Neural progenitor cell (in vitro differentiated cells): Measurements from ENCODE around the gene SLC4A4. TPM values are rescaled to one million over a fixed set of nuclear protein-coding genes. Genes with fewer than 3 reads are reported as not detected.

Experiments
- DNase-seq: peaks from one replicate; pipeline ENCODE4 v3.0.0-alpha.2; 2016; ENCODE audit warnings: low spot score
- H2AFZ ChIP-seq: fragments of 200-600 bp; sonication (generic); replicated peaks from 2 replicates; pipeline ENCODE4 v1.6.1; 2016; ENCODE audit warnings: antibody characterized with exemption
- H3F3A ChIP-seq: fragments of 200-600 bp; sonication (generic); 2 replicates; pipeline ENCODE4 v1.6.1; 2016; ENCODE audit warnings: antibody characterized with exemption, low read depth
- H3K27ac ChIP-seq: fragments of 200-600 bp; sonication (generic); 2 replicates; pipeline ENCODE4 v1.5.1; 2016; ENCODE audit warnings: mild to moderate bottlenecking
- H3K27me3 ChIP-seq: fragments of 200-600 bp; sonication (generic); 2 replicates; pipeline ENCODE4 v1.6.1; 2016; ENCODE audit warnings: mild to moderate bottlenecking, moderate library complexity
- H3K36me3 ChIP-seq: fragments of 200-600 bp; sonication (generic); 2 replicates; pipeline ENCODE4 v1.5.1; 2016
- H3K4me1 ChIP-seq: fragments of 200-600 bp; sonication (generic); 2 replicates; pipeline ENCODE4 v1.6.1; 2016; ENCODE audit warnings: mixed run types
- H3K4me2 ChIP-seq: fragments of 200-600 bp; sonication (generic); 2 replicates; pipeline ENCODE4 v1.6.1; 2016
- H3K4me3 ChIP-seq: fragments of 200-600 bp; sonication (generic); 2 replicates; pipeline ENCODE4 v1.5.1; 2016
- H3K79me2 ChIP-seq: fragments of 200-600 bp; sonication (generic); 2 replicates; pipeline ENCODE4 v1.6.1; 2016; ENCODE audit warnings: low read depth
- H3K9ac ChIP-seq: fragments of 200-600 bp; sonication (generic); 2 replicates; pipeline ENCODE4 v1.6.1; 2016
- H3K9me3 ChIP-seq: fragments of 200-600 bp; sonication (generic); 2 replicates; pipeline ENCODE4 v1.5.1; 2016; ENCODE audit warnings: low read depth
- H4K20me1 ChIP-seq: fragments of 200-600 bp; sonication (generic); 2 replicates; pipeline ENCODE4 v1.6.1; 2016; ENCODE audit warnings: low read depth
- H3K27ac Mint-ChIP-seq: 3 replicates; pipeline ENCODE4 v1.8.0; 2021; ENCODE audit warnings: mixed read lengths
- H3K27me3 Mint-ChIP-seq: 2 replicates; pipeline ENCODE4 v1.8.0; 2022; ENCODE audit warnings: low read depth, mild to moderate bottlenecking, inconsistent platforms, moderate library complexity, mixed read lengths; ENCODE audit not compliant: insufficient read depth
- H3K36me3 Mint-ChIP-seq: 3 replicates; pipeline ENCODE4 v1.8.0; 2021; ENCODE audit warnings: mixed read lengths
- H3K4me1 Mint-ChIP-seq: 3 replicates; pipeline ENCODE4 v1.8.0; 2021; ENCODE audit warnings: mixed read lengths
- H3K4me3 Mint-ChIP-seq: 3 replicates; pipeline ENCODE4 v1.8.0; 2021; ENCODE audit warnings: mild to moderate bottlenecking, moderate library complexity, mixed read lengths
- H3K9me3 Mint-ChIP-seq: 3 replicates; pipeline ENCODE4 v1.8.0; 2020; ENCODE audit warnings: mixed read lengths
- EZH2 ChIP-seq: fragments of 200-600 bp; sonication (generic); IDR thresholded peaks from 2 replicates; pipeline ENCODE4 v1.6.1; 2017; ENCODE audit warnings: antibody characterized with exemption, mild to moderate bottlenecking, moderate library complexity
- EZH2phosphoT487 ChIP-seq: fragments of 200-600 bp; sonication (generic); IDR thresholded peaks from 2 replicates; pipeline ENCODE4 v1.6.1; 2017; ENCODE audit warnings: antibody characterized with exemption
- total RNA-seq: library from RNA; depleted of rRNA; stranded (reverse); fragments of >200 nt; gene quantifications from 2 replicates; pipeline ENCODE4 v1.2.3, GENCODE V29; 2015; ENCODE audit warnings: low replicate concordance
- TF ChIP-seq, protein P1 (sequence below): fragments of 200-600 bp; sonication (generic); IDR thresholded peaks from 2 replicates; pipeline ENCODE4 v1.5.1; 2017; ENCODE audit warnings: antibody characterized with exemption, mild to moderate bottlenecking

SLC4A4 gene
- total RNA-seq, 1 donor from 2014 or later: not detected

DNA sequence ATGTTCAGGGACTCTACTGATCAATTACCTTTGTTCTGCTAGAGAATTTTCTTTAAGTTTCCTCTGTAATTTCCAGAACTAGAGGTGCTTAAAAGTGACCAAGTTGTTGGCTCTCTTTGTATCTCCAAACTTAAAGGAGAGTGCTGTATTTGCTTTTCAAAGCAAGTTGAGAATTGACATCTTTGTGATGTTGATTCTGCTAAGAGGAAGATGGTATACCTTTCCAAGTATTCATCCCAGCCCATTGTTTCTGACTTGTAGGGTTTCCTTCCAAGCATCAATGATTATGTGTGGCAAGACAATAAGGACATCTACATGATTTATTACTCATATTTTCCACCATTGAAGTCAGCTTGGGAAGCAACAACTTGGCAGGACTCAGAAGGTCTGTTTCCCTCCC, 254.5 kb downstream of the SLC4A4 start:
- Mint-ChIP-seq H3K4me1 (no peaks in the 10 kb centered on the region), H3K36me3 (no peaks in the 10 kb centered on the region), H3K27ac (no peak overlapping the region), H3K4me3 (no peak overlapping the region), H3K9me3 (peaks cover 5% of the 10 kb centered on the region), H3K27me3 (peaks cover 6% of the 10 kb centered on the region)
- Histone ChIP-seq H4K20me1 (no peaks in the 10 kb centered on the region), H3K27me3 (no peaks in the 10 kb centered on the region), H3K4me1 (no peaks in the 10 kb centered on the region), H3K79me2 (no peaks in the 10 kb centered on the region), H3K4me3 (no peak overlapping the region), H2AFZ (peak overlapping the region; percentile 27), H3K27ac (no peak overlapping the region), H3K9me3 (no peaks in the 10 kb centered on the region), H3F3A (no peaks in the 10 kb centered on the region), H3K36me3 (no peaks in the 10 kb centered on the region), H3K4me2 (no peak overlapping the region), H3K9ac (no peak overlapping the region)
- TF ChIP-seq, protein P1, sequence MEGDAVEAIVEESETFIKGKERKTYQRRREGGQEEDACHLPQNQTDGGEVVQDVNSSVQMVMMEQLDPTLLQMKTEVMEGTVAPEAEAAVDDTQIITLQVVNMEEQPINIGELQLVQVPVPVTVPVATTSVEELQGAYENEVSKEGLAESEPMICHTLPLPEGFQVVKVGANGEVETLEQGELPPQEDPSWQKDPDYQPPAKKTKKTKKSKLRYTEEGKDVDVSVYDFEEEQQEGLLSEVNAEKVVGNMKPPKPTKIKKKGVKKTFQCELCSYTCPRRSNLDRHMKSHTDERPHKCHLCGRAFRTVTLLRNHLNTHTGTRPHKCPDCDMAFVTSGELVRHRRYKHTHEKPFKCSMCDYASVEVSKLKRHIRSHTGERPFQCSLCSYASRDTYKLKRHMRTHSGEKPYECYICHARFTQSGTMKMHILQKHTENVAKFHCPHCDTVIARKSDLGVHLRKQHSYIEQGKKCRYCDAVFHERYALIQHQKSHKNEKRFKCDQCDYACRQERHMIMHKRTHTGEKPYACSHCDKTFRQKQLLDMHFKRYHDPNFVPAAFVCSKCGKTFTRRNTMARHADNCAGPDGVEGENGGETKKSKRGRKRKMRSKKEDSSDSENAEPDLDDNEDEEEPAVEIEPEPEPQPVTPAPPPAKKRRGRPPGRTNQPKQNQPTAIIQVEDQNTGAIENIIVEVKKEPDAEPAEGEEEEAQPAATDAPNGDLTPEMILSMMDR: no peak
- TF ChIP-seq EZH2 (no peak), EZH2phosphoT487 (no peak)
- DNase-seq: no peak

DNA sequence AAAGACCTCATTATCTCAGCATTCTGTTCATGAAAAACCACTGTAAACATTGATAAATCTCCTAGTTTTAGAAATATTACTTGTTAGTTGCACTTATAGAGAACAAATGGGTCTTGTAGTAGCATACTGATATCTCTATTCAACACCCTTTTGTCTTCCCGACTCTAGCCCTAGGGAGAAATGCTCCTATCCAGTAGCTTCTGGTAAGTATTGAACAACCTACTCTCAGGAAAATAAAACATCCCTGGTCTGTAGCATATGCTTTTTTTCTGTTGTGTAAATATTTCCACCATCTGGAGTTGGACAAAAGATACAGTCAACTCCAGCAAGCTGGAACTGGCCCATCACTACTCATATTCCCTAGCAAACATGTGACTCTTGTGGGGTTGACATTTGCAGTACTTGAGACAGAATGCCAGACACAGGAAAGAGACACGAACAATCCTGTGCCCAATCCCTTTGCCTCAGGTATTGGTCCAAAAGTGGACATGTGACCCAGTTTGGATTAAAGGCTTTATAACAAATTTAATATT, 256.8 kb downstream of the SLC4A4 start:
- Histone ChIP-seq H3K27ac (no peak overlapping the region), H3K4me2 (no peak overlapping the region), H3K4me1 (no peaks in the 10 kb centered on the region), H3K79me2 (no peaks in the 10 kb centered on the region), H3K36me3 (no peaks in the 10 kb centered on the region), H3F3A (no peaks in the 10 kb centered on the region), H2AFZ (no peak overlapping the region), H3K9me3 (no peaks in the 10 kb centered on the region), H3K9ac (no peak overlapping the region), H4K20me1 (no peaks in the 10 kb centered on the region), H3K4me3 (no peak overlapping the region), H3K27me3 (no peaks in the 10 kb centered on the region)
- no peaks in the 10 kb centered on the region for H3K9me3 Mint-ChIP-seq
- H3K4me1 Mint-ChIP-seq: no peaks in the 10 kb centered on the region
- no peak overlapping the region for H3K4me3 Mint-ChIP-seq
- no peak overlapping the region for H3K27ac Mint-ChIP-seq
- no peak for DNase-seq
- no peaks in the 10 kb centered on the region for H3K36me3 Mint-ChIP-seq
- peaks cover 2% of the 10 kb centered on the region for H3K27me3 Mint-ChIP-seq
- TF ChIP-seq, protein P1: no peak
- no peak for TF ChIP-seq EZH2
- TF ChIP-seq EZH2phosphoT487: no peak

DNA sequence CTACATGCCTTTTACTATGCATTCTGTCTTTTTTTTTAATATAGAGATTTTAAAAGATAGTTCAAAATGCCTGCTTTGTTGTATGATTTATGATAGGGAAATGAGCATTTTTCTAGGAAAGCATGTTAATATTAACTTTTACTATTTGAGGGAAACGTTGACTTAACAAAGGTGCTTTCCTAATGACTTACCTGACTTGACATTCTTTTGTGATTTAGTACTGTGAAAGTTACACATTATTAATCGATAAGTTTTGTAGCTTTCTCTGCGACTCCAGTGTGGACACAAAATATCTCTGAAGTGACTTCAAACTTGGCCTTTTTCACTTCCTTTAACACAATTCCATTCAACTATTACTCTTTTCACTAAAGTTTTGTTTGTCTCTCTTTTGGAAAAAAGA, 260.8 kb downstream of the SLC4A4 start:
- no peaks in the 10 kb centered on the region for H3K79me2 ChIP-seq
- H3F3A ChIP-seq: no peaks in the 10 kb centered on the region
- no peak overlapping the region for H2AFZ ChIP-seq
- Mint-ChIP-seq H3K27me3 (peaks cover 2% of the 10 kb centered on the region), H3K36me3 (no peaks in the 10 kb centered on the region), H3K9me3 (no peaks in the 10 kb centered on the region), H3K27ac (no peak overlapping the region), H3K4me3 (no peak overlapping the region), H3K4me1 (no peaks in the 10 kb centered on the region)
- no peak overlapping the region for H3K4me3 ChIP-seq
- no peak overlapping the region for H3K4me2 ChIP-seq
- DNase-seq: no peak
- no peaks in the 10 kb centered on the region for H4K20me1 ChIP-seq
- no peaks in the 10 kb centered on the region for H3K9me3 ChIP-seq
- TF ChIP-seq, protein P1: no peak
- TF ChIP-seq EZH2phosphoT487 (no peak), EZH2 (no peak)
- no peak overlapping the region for H3K9ac ChIP-seq
- H3K27ac ChIP-seq: no peak overlapping the region
- H3K4me1 ChIP-seq: no peaks in the 10 kb centered on the region
- no peaks in the 10 kb centered on the region for H3K27me3 ChIP-seq
- no peaks in the 10 kb centered on the region for H3K36me3 ChIP-seq
